ENCODE measurements around the gene DCST2. TPM values are rescaled to one million over a fixed set of nuclear protein-coding genes. Genes with fewer than 3 reads are reported as not detected.

The DCST2 gene
- total RNA-seq, 1 donor from 2014 or later = 0.64 TPM

GRCh38 chr1:154968731-154969130 is 64.8 kb downstream of the DCST2 start:
- Mint-ChIP-seq H3K36me3 (ENCODE audit: unreplicated experiment) (no peaks in the 10 kb centered on the region), H3K27ac (ENCODE audit: unreplicated experiment) (peak overlapping the region; percentile 94), H3K9me3 (ENCODE audit: unreplicated experiment) (peaks cover 9% of the 10 kb centered on the region), H3K27me3 (ENCODE audit: unreplicated experiment) (peaks cover 9% of the 10 kb centered on the region), H3K4me3 (ENCODE audit: unreplicated experiment) (peak overlapping the region; percentile 98), H3K4me1 (ENCODE audit: low read depth, unreplicated experiment) (peaks cover 31% of the 10 kb centered on the region)
- TF ChIP-seq CTCF (IDR thresholded peaks at IDR 0.05; ENCODE audit: partially characterized antibody, unreplicated experiment) = no peak
- peak; percentile 76 for DNase-seq

Small RNAs within 50 kb of the gene (microRNA-seq; reads per million reads assigned to microRNA genes)
- gene MIR4258 (ENCODE audit: unreplicated experiment) = not detected

Other genes starting within 250 kb of the DCST2 start
- gene KCNN3, start 163.5 kb downstream of the DCST2 start, total RNA-seq (ENCODE audit: unreplicated experiment) = 3.8 TPM
- gene PMVK, start 97.1 kb downstream of the DCST2 start, total RNA-seq (ENCODE audit: unreplicated experiment) = 30.7 TPM
- 29.9 TPM for gene PBXIP1, start 77.7 kb downstream of the DCST2 start, total RNA-seq (ENCODE audit: unreplicated experiment)
- gene PYGO2, start 72.0 kb downstream of the DCST2 start, total RNA-seq (ENCODE audit: unreplicated experiment) = 32.7 TPM
- gene SHC1, start 63.0 kb downstream of the DCST2 start, total RNA-seq (ENCODE audit: unreplicated experiment) = 155 TPM
- gene CKS1B, start 59.1 kb downstream of the DCST2 start, total RNA-seq (ENCODE audit: unreplicated experiment) = 22.8 TPM
- gene FLAD1, start 50.4 kb downstream of the DCST2 start, total RNA-seq (ENCODE audit: unreplicated experiment) = 68.8 TPM
- gene LENEP, start 40.2 kb downstream of the DCST2 start, total RNA-seq (ENCODE audit: unreplicated experiment) = 1.3 TPM
- gene ZBTB7B, start 31.0 kb downstream of the DCST2 start, total RNA-seq (ENCODE audit: unreplicated experiment) = 8.1 TPM
- gene DCST1, start within 50 bp of the DCST2 start, total RNA-seq (ENCODE audit: unreplicated experiment) = not detected
- gene ADAM15, start 17.5 kb upstream of the DCST2 start, total RNA-seq (ENCODE audit: unreplicated experiment) = 7.6 TPM
- 2.9 TPM for gene EFNA4, start 30.0 kb upstream of the DCST2 start, total RNA-seq (ENCODE audit: unreplicated experiment)
- gene EFNA3, start 45.1 kb upstream of the DCST2 start, total RNA-seq (ENCODE audit: unreplicated experiment) = 14.6 TPM
- gene EFNA1, start 94.1 kb upstream of the DCST2 start, total RNA-seq (ENCODE audit: unreplicated experiment) = 1.7 TPM
- gene SLC50A1, start 102.1 kb upstream of the DCST2 start, total RNA-seq (ENCODE audit: unreplicated experiment) = 8.6 TPM
- gene DPM3, start 106.8 kb upstream of the DCST2 start, total RNA-seq (ENCODE audit: unreplicated experiment) = 27.7 TPM
- 108 TPM for gene KRTCAP2, start 139.5 kb upstream of the DCST2 start, total RNA-seq (ENCODE audit: unreplicated experiment)
- 30.4 TPM for gene TRIM46, start 140.1 kb upstream of the DCST2 start, total RNA-seq (ENCODE audit: unreplicated experiment)
- gene THBS3, start 174.1 kb upstream of the DCST2 start, total RNA-seq (ENCODE audit: unreplicated experiment) = 377 TPM
- 26.1 TPM for gene MTX1, start 174.9 kb upstream of the DCST2 start, total RNA-seq (ENCODE audit: unreplicated experiment)
- gene ENTREP3, start 221.7 kb upstream of the DCST2 start, total RNA-seq (ENCODE audit: unreplicated experiment) = 51.2 TPM
- gene SCAMP3, start 228.6 kb upstream of the DCST2 start, total RNA-seq (ENCODE audit: unreplicated experiment) = 65.8 TPM
- 74.8 TPM for gene CLK2, start 239.7 kb upstream of the DCST2 start, total RNA-seq (ENCODE audit: unreplicated experiment)
- gene HCN3, start 243.7 kb upstream of the DCST2 start, total RNA-seq (ENCODE audit: unreplicated experiment) = 30.5 TPM

Data from glutamatergic neuron (in vitro differentiated cells).